Neural cell (in vitro differentiated cells): ENCODE results near the gene FAM171A1.

Experiments used
- EP300 ChIP-seq: fragments of 450-650 bp; conservative IDR thresholded peaks from 2 replicates; pipeline ENCODE4 v1.6.1; 2014; ENCODE audit warnings: antibody characterized with exemption, mild to moderate bottlenecking, moderate library complexity; ENCODE audit not compliant: poor library complexity, severe bottlenecking
- EZH2 ChIP-seq: fragments of 200-600, 300-800 bp; shearing (Covaris generic), sonication (generic); IDR thresholded peaks from 2 replicates; pipeline ENCODE4 v1.6.1; 2014; ENCODE audit warnings: antibody characterized with exemption, low read length, borderline replicate concordance, mild to moderate bottlenecking; ENCODE audit not compliant: insufficient read depth, poor library complexity, severe bottlenecking
- POLR2AphosphoS5 ChIP-seq: IDR thresholded peaks from 2 replicates; pipeline ENCODE4 v1.6.1; 2012
- SMC3 ChIP-seq: fragments of 450-650 bp; conservative IDR thresholded peaks from 2 replicates; pipeline ENCODE4 v1.6.1; 2014; ENCODE audit warnings: antibody characterized with exemption, mild to moderate bottlenecking, moderate library complexity; ENCODE audit not compliant: poor library complexity
- TAF1 ChIP-seq: IDR thresholded peaks from 2 replicates; pipeline ENCODE4 v1.6.1; 2012; ENCODE audit warnings: low read depth
- TF ChIP-seq, protein P1 (sequence below): fragments of 450-650 bp; IDR thresholded peaks from 2 replicates; pipeline ENCODE4 v1.5.1; 2014; ENCODE audit warnings: antibody characterized with exemption, mild to moderate bottlenecking, moderate library complexity; ENCODE audit not compliant: poor library complexity, severe bottlenecking
- TF ChIP-seq, protein P2 (sequence below): IDR thresholded peaks from 2 replicates; pipeline ENCODE4 v1.6.1; 2012; ENCODE audit warnings: borderline replicate concordance

DNA sequence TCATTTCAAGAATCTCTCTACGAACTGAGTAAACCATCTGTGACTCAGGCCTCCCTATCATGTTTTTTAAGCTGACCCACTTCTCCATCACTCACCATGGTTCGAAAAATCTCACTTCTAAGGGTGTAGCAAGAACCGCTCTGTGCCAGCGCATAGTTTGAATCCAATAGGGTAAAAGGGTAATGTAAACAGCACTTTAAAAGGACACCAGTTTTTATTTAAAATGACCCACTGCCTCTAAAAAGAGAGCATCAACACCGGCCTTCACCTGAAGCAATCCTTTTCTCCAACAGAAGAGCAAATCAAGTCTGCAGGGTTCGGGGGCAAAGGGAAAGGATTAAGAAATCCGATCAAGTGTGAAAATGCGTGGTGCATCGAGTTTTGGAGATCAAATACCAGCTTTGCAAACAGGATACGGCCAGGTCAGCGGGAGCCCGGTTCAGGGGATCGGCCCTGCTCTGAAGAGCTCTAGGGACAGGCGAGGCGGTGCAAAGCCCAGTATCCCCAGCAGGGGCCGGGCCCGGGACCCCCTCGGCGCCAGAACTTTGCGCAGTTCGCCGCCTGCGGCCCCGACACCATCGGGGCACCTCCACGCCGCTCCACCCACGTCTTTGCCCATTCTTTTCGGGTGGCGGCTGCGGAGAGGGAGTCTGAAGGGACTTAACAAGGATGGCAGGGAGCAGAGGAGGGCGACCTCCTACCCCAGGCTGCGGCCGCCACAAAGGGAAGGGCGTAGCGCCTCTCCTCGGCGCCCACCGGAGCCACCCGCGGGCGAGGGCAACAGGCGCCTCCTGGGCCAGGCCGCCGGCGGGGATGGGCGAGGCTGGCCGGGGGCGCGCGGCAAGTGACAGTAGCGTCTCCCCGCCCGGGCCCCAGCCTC lies 203.4 kb downstream of the FAM171A1 start:
- TF ChIP-seq, protein P1, sequence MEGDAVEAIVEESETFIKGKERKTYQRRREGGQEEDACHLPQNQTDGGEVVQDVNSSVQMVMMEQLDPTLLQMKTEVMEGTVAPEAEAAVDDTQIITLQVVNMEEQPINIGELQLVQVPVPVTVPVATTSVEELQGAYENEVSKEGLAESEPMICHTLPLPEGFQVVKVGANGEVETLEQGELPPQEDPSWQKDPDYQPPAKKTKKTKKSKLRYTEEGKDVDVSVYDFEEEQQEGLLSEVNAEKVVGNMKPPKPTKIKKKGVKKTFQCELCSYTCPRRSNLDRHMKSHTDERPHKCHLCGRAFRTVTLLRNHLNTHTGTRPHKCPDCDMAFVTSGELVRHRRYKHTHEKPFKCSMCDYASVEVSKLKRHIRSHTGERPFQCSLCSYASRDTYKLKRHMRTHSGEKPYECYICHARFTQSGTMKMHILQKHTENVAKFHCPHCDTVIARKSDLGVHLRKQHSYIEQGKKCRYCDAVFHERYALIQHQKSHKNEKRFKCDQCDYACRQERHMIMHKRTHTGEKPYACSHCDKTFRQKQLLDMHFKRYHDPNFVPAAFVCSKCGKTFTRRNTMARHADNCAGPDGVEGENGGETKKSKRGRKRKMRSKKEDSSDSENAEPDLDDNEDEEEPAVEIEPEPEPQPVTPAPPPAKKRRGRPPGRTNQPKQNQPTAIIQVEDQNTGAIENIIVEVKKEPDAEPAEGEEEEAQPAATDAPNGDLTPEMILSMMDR: peak; percentile 60
- TF ChIP-seq SMC3 (no peak), EZH2 (no peak), EP300 (no peak), POLR2AphosphoS5 (no peak), TAF1 (no peak)
- TF ChIP-seq, protein P2, sequence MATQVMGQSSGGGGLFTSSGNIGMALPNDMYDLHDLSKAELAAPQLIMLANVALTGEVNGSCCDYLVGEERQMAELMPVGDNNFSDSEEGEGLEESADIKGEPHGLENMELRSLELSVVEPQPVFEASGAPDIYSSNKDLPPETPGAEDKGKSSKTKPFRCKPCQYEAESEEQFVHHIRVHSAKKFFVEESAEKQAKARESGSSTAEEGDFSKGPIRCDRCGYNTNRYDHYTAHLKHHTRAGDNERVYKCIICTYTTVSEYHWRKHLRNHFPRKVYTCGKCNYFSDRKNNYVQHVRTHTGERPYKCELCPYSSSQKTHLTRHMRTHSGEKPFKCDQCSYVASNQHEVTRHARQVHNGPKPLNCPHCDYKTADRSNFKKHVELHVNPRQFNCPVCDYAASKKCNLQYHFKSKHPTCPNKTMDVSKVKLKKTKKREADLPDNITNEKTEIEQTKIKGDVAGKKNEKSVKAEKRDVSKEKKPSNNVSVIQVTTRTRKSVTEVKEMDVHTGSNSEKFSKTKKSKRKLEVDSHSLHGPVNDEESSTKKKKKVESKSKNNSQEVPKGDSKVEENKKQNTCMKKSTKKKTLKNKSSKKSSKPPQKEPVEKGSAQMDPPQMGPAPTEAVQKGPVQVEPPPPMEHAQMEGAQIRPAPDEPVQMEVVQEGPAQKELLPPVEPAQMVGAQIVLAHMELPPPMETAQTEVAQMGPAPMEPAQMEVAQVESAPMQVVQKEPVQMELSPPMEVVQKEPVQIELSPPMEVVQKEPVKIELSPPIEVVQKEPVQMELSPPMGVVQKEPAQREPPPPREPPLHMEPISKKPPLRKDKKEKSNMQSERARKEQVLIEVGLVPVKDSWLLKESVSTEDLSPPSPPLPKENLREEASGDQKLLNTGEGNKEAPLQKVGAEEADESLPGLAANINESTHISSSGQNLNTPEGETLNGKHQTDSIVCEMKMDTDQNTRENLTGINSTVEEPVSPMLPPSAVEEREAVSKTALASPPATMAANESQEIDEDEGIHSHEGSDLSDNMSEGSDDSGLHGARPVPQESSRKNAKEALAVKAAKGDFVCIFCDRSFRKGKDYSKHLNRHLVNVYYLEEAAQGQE: no peak
